ENCODE measurements around the gene ANO7. TPM values are rescaled to one million over a fixed set of nuclear protein-coding genes. Genes with fewer than 3 reads are reported as not detected.

ANO7 gene
- total and polyA plus RNA-seq, 2 of the 8 experiments (the other 6 are each of a cell fraction or from before 2014, with no cell fraction given), result 3.2 to 6.9 TPM

DNA sequence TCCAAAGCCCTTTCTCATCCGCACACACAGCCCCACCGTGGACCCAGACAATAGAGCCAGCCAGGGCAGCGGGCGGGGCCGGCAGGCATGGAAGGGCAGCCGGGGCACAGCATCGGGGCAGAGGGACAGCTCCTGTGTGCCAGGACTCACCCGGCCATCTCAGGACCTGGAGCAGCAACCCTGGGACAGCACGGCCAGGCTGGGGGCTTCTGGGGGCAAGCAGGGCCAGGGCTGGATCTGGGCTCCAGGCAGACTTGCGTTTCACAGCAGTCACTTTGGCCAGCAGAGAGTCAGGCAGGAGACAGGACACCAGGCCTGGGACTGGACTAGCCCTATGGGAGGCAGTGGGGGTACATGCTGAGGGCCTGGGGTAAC lies 15.5 kb downstream of the ANO7 start (continued):
- TF ChIP-seq, protein P1, sequence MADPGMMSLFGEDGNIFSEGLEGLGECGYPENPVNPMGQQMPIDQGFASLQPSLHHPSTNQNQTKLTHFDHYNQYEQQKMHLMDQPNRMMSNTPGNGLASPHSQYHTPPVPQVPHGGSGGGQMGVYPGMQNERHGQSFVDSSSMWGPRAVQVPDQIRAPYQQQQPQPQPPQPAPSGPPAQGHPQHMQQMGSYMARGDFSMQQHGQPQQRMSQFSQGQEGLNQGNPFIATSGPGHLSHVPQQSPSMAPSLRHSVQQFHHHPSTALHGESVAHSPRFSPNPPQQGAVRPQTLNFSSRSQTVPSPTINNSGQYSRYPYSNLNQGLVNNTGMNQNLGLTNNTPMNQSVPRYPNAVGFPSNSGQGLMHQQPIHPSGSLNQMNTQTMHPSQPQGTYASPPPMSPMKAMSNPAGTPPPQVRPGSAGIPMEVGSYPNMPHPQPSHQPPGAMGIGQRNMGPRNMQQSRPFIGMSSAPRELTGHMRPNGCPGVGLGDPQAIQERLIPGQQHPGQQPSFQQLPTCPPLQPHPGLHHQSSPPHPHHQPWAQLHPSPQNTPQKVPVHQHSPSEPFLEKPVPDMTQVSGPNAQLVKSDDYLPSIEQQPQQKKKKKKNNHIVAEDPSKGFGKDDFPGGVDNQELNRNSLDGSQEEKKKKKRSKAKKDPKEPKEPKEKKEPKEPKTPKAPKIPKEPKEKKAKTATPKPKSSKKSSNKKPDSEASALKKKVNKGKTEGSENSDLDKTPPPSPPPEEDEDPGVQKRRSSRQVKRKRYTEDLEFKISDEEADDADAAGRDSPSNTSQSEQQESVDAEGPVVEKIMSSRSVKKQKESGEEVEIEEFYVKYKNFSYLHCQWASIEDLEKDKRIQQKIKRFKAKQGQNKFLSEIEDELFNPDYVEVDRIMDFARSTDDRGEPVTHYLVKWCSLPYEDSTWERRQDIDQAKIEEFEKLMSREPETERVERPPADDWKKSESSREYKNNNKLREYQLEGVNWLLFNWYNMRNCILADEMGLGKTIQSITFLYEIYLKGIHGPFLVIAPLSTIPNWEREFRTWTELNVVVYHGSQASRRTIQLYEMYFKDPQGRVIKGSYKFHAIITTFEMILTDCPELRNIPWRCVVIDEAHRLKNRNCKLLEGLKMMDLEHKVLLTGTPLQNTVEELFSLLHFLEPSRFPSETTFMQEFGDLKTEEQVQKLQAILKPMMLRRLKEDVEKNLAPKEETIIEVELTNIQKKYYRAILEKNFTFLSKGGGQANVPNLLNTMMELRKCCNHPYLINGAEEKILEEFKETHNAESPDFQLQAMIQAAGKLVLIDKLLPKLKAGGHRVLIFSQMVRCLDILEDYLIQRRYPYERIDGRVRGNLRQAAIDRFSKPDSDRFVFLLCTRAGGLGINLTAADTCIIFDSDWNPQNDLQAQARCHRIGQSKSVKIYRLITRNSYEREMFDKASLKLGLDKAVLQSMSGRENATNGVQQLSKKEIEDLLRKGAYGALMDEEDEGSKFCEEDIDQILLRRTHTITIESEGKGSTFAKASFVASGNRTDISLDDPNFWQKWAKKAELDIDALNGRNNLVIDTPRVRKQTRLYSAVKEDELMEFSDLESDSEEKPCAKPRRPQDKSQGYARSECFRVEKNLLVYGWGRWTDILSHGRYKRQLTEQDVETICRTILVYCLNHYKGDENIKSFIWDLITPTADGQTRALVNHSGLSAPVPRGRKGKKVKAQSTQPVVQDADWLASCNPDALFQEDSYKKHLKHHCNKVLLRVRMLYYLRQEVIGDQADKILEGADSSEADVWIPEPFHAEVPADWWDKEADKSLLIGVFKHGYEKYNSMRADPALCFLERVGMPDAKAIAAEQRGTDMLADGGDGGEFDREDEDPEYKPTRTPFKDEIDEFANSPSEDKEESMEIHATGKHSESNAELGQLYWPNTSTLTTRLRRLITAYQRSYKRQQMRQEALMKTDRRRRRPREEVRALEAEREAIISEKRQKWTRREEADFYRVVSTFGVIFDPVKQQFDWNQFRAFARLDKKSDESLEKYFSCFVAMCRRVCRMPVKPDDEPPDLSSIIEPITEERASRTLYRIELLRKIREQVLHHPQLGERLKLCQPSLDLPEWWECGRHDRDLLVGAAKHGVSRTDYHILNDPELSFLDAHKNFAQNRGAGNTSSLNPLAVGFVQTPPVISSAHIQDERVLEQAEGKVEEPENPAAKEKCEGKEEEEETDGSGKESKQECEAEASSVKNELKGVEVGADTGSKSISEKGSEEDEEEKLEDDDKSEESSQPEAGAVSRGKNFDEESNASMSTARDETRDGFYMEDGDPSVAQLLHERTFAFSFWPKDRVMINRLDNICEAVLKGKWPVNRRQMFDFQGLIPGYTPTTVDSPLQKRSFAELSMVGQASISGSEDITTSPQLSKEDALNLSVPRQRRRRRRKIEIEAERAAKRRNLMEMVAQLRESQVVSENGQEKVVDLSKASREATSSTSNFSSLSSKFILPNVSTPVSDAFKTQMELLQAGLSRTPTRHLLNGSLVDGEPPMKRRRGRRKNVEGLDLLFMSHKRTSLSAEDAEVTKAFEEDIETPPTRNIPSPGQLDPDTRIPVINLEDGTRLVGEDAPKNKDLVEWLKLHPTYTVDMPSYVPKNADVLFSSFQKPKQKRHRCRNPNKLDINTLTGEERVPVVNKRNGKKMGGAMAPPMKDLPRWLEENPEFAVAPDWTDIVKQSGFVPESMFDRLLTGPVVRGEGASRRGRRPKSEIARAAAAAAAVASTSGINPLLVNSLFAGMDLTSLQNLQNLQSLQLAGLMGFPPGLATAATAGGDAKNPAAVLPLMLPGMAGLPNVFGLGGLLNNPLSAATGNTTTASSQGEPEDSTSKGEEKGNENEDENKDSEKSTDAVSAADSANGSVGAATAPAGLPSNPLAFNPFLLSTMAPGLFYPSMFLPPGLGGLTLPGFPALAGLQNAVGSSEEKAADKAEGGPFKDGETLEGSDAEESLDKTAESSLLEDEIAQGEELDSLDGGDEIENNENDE (IDR thresholded peaks at IDR 0.05; ENCODE audit: insufficient replicate concordance, low read length), result no peak
- TF ChIP-seq, protein P2, sequence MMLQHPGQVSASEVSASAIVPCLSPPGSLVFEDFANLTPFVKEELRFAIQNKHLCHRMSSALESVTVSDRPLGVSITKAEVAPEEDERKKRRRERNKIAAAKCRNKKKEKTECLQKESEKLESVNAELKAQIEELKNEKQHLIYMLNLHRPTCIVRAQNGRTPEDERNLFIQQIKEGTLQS (IDR thresholded peaks at IDR 0.05; ENCODE audit: insufficient read depth, low read depth, low read length), result no peak
- TF ChIP-seq HDAC2 (IDR thresholded peaks at IDR 0.05; ENCODE audit: borderline replicate concordance in 1 of 2, low read depth in 2 of 2, low read length in 2 of 2) (no peak), SIN3A (conservative IDR thresholded peaks at IDR 0.05 in 1 of 2, IDR thresholded peaks at IDR 0.05 in 1 of 2; ENCODE audit: low read depth in 1 of 2, low read length in 2 of 2) (no peak), GABPA (IDR thresholded peaks at IDR 0.05; ENCODE audit: borderline replicate concordance, insufficient read depth, low read length) (no peak), BCL11A (IDR thresholded peaks at IDR 0.05; ENCODE audit: low read depth in 2 of 2, low read length in 2 of 2) (no peak), EZH2 (IDR thresholded peaks at IDR 0.05; ENCODE audit: low read depth, low read length, severe bottlenecking) (no peak), SP1 (IDR thresholded peaks at IDR 0.05; ENCODE audit: low read depth, low read length) (no peak)
